Panc1 (cell line): Measurements from ENCODE around the gene ADAP2. TPM values are rescaled to one million over a fixed set of nuclear protein-coding genes. Genes with fewer than 3 reads are reported as not detected.

ENCODE experiments used
- ATAC-seq: fragments of 200-7000 bp; cut with Tn5 transposase; 2 replicates; pipeline ENCODE4 v1.9.1; 2020; ENCODE audit warnings: mild to moderate bottlenecking, moderate library complexity
- BruUV-seq: library from RNA; stranded (reverse); fragments of 400-500 nt; replicated peaks from 2 replicates; lab custom pipeline; 2021; lab: Mats Ljungman, UMichigan
- CTCF ChIA-PET: fragments of 300-600 bp; sonication (Branson Sonifier 250); formaldehyde crosslinking; loops from one replicate; lab custom pipeline; 2022; ENCODE audit warnings: antibody characterized with exemption; lab: Charles Lee
- POLR2A ChIA-PET: fragments of 300-600 bp; sonication (Branson Sonifier 250); formaldehyde crosslinking; loops from one replicate; lab custom pipeline; 2022; ENCODE audit warnings: antibody characterized with exemption; lab: Charles Lee
- DNase-seq: peaks from one replicate; pipeline ENCODE4 v3.0.0-alpha.2; 2010; ENCODE audit warnings: low read depth, low spot score
- H3K27ac ChIP-seq: 2 replicates; pipeline ENCODE4 v1.5.1; 2011; ENCODE audit warnings: mild to moderate bottlenecking, low read length, inconsistent platforms
- H3K27me3 ChIP-seq: fragments of 200-500 bp; sonication (Bioruptor generic); 2 replicates; pipeline ENCODE4 v1.6.0; 2014; ENCODE audit warnings: low read length, inconsistent platforms; ENCODE audit not compliant: control insufficient read depth, insufficient read depth
- H3K36me3 ChIP-seq: fragments of 200-500 bp; sonication (Bioruptor generic); 2 replicates; pipeline ENCODE4 v1.5.1; 2014; ENCODE audit warnings: inconsistent platforms, mild to moderate bottlenecking, low read length, moderate library complexity; ENCODE audit not compliant: control insufficient read depth, insufficient read depth
- H3K4me1 ChIP-seq: 2 replicates; pipeline ENCODE4 v1.5.1; 2011; ENCODE audit warnings: inconsistent platforms, mild to moderate bottlenecking, low read length, moderate library complexity; ENCODE audit not compliant: control insufficient read depth, insufficient read depth
- H3K4me3 ChIP-seq, 2 experiments: 2 replicates each; pipeline ENCODE4 v1.5.1; 2011 to 2012; ENCODE audit warnings: low read depth in 2 of 2, low read length in 2 of 2, mild to moderate bottlenecking in 2 of 2, inconsistent platforms in 1 of 2, moderate library complexity in 1 of 2
- H3K9me3 ChIP-seq: fragments of 200-500 bp; sonication (Bioruptor generic); 2 replicates; pipeline ENCODE4 v1.5.1; 2014; ENCODE audit warnings: low read depth, mild to moderate bottlenecking, inconsistent platforms, low read length, moderate library complexity; ENCODE audit not compliant: control insufficient read depth, insufficient read depth
- POLR2AphosphoS5 ChIP-seq: IDR thresholded peaks from 2 replicates; pipeline ENCODE4 v1.6.1; 2012; ENCODE audit warnings: mild to moderate bottlenecking, low read depth, low read length, moderate library complexity
- SIN3A ChIP-seq: IDR thresholded peaks from 2 replicates; pipeline ENCODE4 v1.6.1; 2012; ENCODE audit warnings: low read depth, mild to moderate bottlenecking, low read length, moderate library complexity, borderline replicate concordance; ENCODE audit not compliant: insufficient read depth
- TCF7L2 ChIP-seq: IDR thresholded peaks from 2 replicates; pipeline ENCODE4 v1.6.1; 2011; ENCODE audit warnings: mild to moderate bottlenecking, low read depth, low read length, inconsistent platforms
- in situ Hi-C: cut with HindIII; loops from 2 replicates; pipeline ENCODE4 v1.10.0; 2016; ENCODE audit warnings: low sequenced_read_pairs, low pct_unique_long_range_greater_than_20kb
- intact Hi-C: fragments of 100-400 bp; cut with micrococcal nuclease; formaldehyde crosslinking; loops from one replicate; pipeline ENCODE4 v1.10.0; 2022; ENCODE audit not compliant: unreplicated experiment
- total RNA-seq: library from RNA; stranded (reverse); gene quantifications from one replicate; pipeline ENCODE4 v1.2.1, GENCODE V29; 2021; ENCODE audit not compliant: unreplicated experiment
- TF ChIP-seq, protein P1 (sequence below): fragments of 450-650 bp; IDR thresholded peaks from 2 replicates; pipeline ENCODE4 v1.5.1; 2017; ENCODE audit warnings: mild to moderate bottlenecking
- TF ChIP-seq, protein P2 (sequence below), 2 experiments: IDR thresholded peaks; 2 replicates each; pipeline ENCODE4 v1.6.1; 2011 to 2012; ENCODE audit warnings: low read depth in 2 of 2, control low read depth in 1 of 2, low read length in 1 of 2, mild to moderate bottlenecking in 1 of 2, moderate library complexity in 1 of 2; ENCODE audit not compliant: insufficient read depth in 1 of 2

The ADAP2 gene
- total RNA-seq, 1 experiment from 2014 or later = 2.4 TPM

DNA sequence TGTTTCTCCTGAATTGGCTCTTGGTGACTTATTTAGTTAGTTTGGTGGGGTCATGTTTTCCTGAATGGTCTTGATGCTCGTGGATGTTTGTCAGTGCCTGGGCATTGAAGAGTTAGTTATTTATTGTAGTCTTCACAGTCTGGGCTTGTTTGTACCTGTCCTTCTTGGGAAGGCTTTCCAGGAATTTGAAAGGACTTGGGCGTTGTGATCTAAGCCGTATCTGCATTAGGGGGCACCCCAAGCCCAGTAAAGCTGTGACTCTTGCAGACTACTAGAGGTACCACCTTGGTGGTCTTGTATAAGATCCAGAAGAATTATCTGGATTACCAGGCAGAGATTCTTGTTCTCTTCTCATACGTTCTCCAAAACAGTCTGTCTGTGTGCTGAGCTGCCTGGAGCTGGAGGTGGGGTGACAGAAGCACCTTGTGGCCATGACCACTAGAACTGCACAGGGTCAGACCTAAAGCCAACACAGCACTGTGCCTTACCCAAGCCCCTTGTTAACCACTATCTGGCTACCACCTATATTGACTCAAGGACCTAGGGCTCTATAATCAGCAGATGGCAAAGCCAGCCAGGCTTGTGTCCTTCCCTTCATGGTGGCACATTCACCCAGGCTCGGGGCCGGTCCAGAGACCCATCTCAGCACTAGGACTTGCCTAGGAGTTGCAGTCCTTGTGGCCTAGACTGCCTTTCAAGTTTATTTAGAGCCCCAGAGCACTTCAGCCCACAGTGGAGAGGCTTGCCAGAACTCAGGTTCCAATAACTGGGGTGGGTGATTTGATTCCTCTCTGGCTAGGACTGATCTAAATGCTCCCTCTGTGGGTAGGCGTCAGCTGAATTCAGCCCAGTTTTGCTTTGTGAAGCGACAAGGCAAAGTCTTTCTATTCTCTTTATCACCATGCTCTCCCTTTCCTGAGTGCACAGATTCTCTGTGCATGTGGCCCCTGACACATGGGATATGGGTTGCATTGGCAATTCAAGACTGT, 60.1 kb downstream of the ADAP2 start:
- BruUV-seq = no TSS peak
- H3K36me3 ChIP-seq = no peaks in the 10 kb centered on the region
- peak; percentile 72 for ATAC-seq
- H3K9me3 ChIP-seq = no peaks in the 10 kb centered on the region
- in situ Hi-C loops = no loop called here
- no peak overlapping the region for H3K27ac ChIP-seq
- intact Hi-C loops = no loop called here
- no peaks in the 10 kb centered on the region for H3K27me3 ChIP-seq
- TF ChIP-seq, protein P1, sequence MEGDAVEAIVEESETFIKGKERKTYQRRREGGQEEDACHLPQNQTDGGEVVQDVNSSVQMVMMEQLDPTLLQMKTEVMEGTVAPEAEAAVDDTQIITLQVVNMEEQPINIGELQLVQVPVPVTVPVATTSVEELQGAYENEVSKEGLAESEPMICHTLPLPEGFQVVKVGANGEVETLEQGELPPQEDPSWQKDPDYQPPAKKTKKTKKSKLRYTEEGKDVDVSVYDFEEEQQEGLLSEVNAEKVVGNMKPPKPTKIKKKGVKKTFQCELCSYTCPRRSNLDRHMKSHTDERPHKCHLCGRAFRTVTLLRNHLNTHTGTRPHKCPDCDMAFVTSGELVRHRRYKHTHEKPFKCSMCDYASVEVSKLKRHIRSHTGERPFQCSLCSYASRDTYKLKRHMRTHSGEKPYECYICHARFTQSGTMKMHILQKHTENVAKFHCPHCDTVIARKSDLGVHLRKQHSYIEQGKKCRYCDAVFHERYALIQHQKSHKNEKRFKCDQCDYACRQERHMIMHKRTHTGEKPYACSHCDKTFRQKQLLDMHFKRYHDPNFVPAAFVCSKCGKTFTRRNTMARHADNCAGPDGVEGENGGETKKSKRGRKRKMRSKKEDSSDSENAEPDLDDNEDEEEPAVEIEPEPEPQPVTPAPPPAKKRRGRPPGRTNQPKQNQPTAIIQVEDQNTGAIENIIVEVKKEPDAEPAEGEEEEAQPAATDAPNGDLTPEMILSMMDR = no peak
- no peak for TF ChIP-seq TCF7L2
- TF ChIP-seq SIN3A = no peak
- TF ChIP-seq POLR2AphosphoS5 = no peak
- TF ChIP-seq, protein P2, sequence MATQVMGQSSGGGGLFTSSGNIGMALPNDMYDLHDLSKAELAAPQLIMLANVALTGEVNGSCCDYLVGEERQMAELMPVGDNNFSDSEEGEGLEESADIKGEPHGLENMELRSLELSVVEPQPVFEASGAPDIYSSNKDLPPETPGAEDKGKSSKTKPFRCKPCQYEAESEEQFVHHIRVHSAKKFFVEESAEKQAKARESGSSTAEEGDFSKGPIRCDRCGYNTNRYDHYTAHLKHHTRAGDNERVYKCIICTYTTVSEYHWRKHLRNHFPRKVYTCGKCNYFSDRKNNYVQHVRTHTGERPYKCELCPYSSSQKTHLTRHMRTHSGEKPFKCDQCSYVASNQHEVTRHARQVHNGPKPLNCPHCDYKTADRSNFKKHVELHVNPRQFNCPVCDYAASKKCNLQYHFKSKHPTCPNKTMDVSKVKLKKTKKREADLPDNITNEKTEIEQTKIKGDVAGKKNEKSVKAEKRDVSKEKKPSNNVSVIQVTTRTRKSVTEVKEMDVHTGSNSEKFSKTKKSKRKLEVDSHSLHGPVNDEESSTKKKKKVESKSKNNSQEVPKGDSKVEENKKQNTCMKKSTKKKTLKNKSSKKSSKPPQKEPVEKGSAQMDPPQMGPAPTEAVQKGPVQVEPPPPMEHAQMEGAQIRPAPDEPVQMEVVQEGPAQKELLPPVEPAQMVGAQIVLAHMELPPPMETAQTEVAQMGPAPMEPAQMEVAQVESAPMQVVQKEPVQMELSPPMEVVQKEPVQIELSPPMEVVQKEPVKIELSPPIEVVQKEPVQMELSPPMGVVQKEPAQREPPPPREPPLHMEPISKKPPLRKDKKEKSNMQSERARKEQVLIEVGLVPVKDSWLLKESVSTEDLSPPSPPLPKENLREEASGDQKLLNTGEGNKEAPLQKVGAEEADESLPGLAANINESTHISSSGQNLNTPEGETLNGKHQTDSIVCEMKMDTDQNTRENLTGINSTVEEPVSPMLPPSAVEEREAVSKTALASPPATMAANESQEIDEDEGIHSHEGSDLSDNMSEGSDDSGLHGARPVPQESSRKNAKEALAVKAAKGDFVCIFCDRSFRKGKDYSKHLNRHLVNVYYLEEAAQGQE (IDR thresholded peaks at IDR 0.05; ENCODE audit: insufficient read depth in 1 of 2, low read depth in 2 of 2, low read length in 1 of 2) = no peak
- no peak for DNase-seq
- ChIA-PET POLR2A (no interaction called here), CTCF (no interaction called here)
- H3K4me1 ChIP-seq = no peaks in the 10 kb centered on the region; the same call in 1 of the 2 replicates
- H3K4me3 ChIP-seq = no peak overlapping the region

DNA sequence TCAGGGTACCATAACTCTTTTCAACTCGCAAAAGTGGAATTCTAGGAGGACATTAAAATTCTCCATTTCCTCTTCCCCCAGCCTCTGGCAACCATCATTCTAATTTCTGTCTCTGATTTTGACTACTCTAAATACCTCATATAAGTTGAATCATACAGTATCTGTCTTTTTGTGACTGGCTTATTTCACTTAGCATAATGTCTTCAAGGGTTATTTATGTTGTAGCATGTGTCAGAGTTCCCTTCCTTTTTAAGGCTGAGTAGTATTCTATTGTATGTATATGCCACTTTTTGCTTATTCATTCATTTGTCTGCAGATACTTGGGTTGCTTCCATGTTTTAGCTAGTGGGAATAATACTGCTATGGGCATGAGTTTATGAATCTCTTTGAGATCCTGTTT, 61.1 kb downstream of the ADAP2 start:
- H3K9me3 ChIP-seq = no peaks in the 10 kb centered on the region
- ATAC-seq = no peak
- in situ Hi-C loops = no loop called here

More for the DNA sequence above, 61.1 kb downstream of the ADAP2 start:
- BruUV-seq = no TSS peak
- no peak for DNase-seq
- H3K27me3 ChIP-seq = no peaks in the 10 kb centered on the region
- no peaks in the 10 kb centered on the region; the same call in 1 of the 2 replicates for H3K4me1 ChIP-seq
- POLR2A ChIA-PET = no interaction called here
- H3K27ac ChIP-seq = no peak overlapping the region
- H3K4me3 ChIP-seq = no peak overlapping the region
- intact Hi-C loops = no loop called here
- CTCF ChIA-PET = no interaction called here
- TF ChIP-seq, protein P2 (IDR thresholded peaks at IDR 0.05; ENCODE audit: insufficient read depth in 1 of 2, low read depth in 2 of 2, low read length in 1 of 2) = no peak
- TF ChIP-seq POLR2AphosphoS5 (no peak), TCF7L2 (no peak), SIN3A (no peak)
- TF ChIP-seq, protein P1 = no peak
- no peaks in the 10 kb centered on the region for H3K36me3 ChIP-seq
